ENCODE data around the gene CA12.

DNA sequence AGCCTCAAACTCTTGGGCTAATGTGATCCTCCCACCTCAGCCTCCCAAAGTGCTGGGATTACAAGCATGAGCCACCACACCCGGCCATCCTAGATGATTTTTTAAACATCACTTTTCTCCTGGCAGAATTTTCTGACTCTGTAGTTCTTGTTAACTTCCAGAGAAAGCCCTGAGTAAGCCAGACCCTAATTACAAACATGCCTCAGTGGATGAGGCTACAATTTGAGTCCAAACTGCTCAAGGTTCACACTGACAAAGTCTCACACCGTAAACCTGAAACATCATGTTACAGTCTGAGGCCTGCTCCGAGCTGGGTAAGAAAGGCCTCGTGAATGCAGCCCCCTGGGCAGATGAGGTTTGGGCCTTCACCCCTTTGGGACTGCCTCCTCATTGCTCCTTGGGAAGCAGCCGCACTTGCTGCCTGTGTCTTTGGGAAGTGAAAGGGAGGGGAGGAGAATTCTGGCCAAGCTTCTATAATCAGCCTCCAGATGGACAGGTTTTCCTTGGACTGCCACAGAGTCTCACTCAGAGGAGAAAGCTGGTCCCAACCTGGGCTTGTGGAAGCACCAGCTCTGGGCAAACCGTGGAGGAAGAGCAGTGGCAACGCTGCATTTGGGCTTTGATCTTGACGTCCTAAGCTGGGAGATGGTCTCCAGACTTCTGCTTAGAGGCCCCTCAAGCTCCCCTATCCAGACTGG lies 46.0 kb downstream of the CA12 start:
- TF ChIP-seq POLR2A (IDR thresholded peaks at IDR 0.05) = no peak
- TF ChIP-seq, protein P1, sequence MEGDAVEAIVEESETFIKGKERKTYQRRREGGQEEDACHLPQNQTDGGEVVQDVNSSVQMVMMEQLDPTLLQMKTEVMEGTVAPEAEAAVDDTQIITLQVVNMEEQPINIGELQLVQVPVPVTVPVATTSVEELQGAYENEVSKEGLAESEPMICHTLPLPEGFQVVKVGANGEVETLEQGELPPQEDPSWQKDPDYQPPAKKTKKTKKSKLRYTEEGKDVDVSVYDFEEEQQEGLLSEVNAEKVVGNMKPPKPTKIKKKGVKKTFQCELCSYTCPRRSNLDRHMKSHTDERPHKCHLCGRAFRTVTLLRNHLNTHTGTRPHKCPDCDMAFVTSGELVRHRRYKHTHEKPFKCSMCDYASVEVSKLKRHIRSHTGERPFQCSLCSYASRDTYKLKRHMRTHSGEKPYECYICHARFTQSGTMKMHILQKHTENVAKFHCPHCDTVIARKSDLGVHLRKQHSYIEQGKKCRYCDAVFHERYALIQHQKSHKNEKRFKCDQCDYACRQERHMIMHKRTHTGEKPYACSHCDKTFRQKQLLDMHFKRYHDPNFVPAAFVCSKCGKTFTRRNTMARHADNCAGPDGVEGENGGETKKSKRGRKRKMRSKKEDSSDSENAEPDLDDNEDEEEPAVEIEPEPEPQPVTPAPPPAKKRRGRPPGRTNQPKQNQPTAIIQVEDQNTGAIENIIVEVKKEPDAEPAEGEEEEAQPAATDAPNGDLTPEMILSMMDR (IDR thresholded peaks at IDR 0.05) = no peak
- TF ChIP-seq EP300 (IDR thresholded peaks at IDR 0.05) = no peak

All from ovary (tissue), 3 donors.